ENCODE results near the gene TIMP2. TPM values are rescaled to one million over a fixed set of nuclear protein-coding genes. Genes with fewer than 3 reads are reported as not detected.
A peak's percentile ranks its signal among the peaks of the same experiment; 100 is the strongest.

Gene TIMP2
- total RNA-seq, 1 experiment from 2014 or later = 114 TPM

DNA sequence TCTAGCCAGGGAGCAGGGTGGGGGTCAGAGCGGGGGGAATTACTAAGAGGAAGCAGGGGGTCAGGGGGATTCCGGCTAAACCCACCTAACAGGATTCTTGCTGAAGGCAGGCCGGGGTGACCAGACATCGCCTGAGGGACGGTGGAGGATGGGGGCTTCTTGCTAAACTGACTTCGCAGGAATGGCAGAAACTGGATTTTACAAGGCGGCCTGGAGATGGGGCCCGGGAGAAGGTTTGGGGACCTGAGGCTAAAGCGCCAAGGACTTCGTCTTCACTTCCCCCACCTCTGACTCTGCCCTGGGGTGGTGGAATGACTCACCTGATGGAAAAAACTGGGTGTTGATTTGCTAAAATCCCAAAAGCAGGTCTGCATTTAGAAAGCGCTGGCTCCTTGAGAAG lies 31.1 kb upstream of the TIMP2 start:
- ChIA-PET POLR2A (ENCODE audit: unreplicated experiment) (no interaction called here), CTCF (no interaction called here)
- Histone ChIP-seq H3K4me1 (replicated peaks; ENCODE audit: insufficient read depth) (peaks cover 42% of the 10 kb centered on the region), H3K4me2 (peak overlapping the region; percentile 50; the same call in 1 of the 2 replicates), H3K9me3 (ENCODE audit: insufficient read depth, low read depth) (no peaks in the 10 kb centered on the region), H3K36me3 (ENCODE audit: low read depth) (no peaks in the 10 kb centered on the region), H3K27me3 (ENCODE audit: insufficient read depth, low read depth) (no peaks in the 10 kb centered on the region), H2AFZ (0 out of 2 replicates have a peak overlapping the region, but pooled peaks have one; percentile 41), H3K79me2 (ENCODE audit: low read depth) (no peaks in the 10 kb centered on the region), H3F3A (ENCODE audit: insufficient read depth, low read depth) (peaks cover 11% of the 10 kb centered on the region; the same call in 1 of the 2 replicates), H3K4me3 (no peak overlapping the region), H3K9me2 (ENCODE audit: insufficient read depth) (no peaks in the 10 kb centered on the region), H4K20me1 (ENCODE audit: insufficient read depth) (no peaks in the 10 kb centered on the region), H3K27ac (no peak overlapping the region)
- BruUV-seq (replicated peaks) = no TSS peak
- TF ChIP-seq EZH2 (IDR thresholded peaks at IDR 0.05; ENCODE audit: low read depth) = no peak
- TF ChIP-seq, protein P1, sequence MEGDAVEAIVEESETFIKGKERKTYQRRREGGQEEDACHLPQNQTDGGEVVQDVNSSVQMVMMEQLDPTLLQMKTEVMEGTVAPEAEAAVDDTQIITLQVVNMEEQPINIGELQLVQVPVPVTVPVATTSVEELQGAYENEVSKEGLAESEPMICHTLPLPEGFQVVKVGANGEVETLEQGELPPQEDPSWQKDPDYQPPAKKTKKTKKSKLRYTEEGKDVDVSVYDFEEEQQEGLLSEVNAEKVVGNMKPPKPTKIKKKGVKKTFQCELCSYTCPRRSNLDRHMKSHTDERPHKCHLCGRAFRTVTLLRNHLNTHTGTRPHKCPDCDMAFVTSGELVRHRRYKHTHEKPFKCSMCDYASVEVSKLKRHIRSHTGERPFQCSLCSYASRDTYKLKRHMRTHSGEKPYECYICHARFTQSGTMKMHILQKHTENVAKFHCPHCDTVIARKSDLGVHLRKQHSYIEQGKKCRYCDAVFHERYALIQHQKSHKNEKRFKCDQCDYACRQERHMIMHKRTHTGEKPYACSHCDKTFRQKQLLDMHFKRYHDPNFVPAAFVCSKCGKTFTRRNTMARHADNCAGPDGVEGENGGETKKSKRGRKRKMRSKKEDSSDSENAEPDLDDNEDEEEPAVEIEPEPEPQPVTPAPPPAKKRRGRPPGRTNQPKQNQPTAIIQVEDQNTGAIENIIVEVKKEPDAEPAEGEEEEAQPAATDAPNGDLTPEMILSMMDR (conservative IDR thresholded peaks at IDR 0.05) = no peak
- peak; percentile 60 to 61 for DNase-seq
- intact Hi-C loops (cut with micrococcal nuclease; ENCODE audit: unreplicated experiment) = loop anchor here (1.0 to 5.0 kb wide), 2 partner anchors 22 to 34 kb away; no protein-coding TSS in a partner anchor

DNA sequence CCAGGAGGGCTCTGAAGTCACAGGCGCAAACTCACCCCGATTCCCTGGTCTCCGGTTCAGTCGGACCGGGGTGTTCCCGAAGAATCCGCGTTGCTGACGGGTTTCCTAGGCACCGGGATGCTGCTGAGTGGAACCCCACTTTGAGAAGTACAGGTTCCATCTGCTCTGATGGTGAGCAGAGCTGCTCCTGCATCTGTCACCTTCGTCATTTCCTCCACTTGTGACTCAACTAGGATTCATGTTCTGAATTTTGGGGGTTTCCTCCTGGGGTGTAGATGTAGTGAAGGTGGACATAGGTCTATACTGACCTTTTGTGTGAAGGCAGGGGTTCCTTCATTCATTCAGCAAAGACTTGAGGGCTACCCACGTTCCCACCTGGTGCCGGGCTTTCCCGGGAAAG lies 29.5 kb upstream of the TIMP2 start:
- intact Hi-C loops (cut with micrococcal nuclease; ENCODE audit: unreplicated experiment) = loop anchor here (5.0 kb wide), 1 partner anchor 32 kb away; no protein-coding TSS in a partner anchor
- Histone ChIP-seq H3K9me3 (ENCODE audit: insufficient read depth, low read depth) (no peaks in the 10 kb centered on the region), H3K9me2 (ENCODE audit: insufficient read depth) (no peaks in the 10 kb centered on the region), H3K36me3 (ENCODE audit: low read depth) (no peaks in the 10 kb centered on the region), H3F3A (ENCODE audit: insufficient read depth, low read depth) (peaks cover 11% of the 10 kb centered on the region; the same call in 1 of the 2 replicates), H3K4me1 (replicated peaks; ENCODE audit: insufficient read depth) (peaks cover 36% of the 10 kb centered on the region), H4K20me1 (ENCODE audit: insufficient read depth) (no peaks in the 10 kb centered on the region), H2AFZ (no peak overlapping the region), H3K4me2 (no peak overlapping the region), H3K4me3 (no peak overlapping the region), H3K79me2 (ENCODE audit: low read depth) (no peaks in the 10 kb centered on the region), H3K27ac (no peak overlapping the region), H3K27me3 (ENCODE audit: insufficient read depth, low read depth) (no peaks in the 10 kb centered on the region)
- CTCF ChIA-PET = no interaction called here
- POLR2A ChIA-PET (ENCODE audit: unreplicated experiment) = no interaction called here
- no peak for DNase-seq
- TF ChIP-seq EZH2 (IDR thresholded peaks at IDR 0.05; ENCODE audit: low read depth) = no peak
- TF ChIP-seq, protein P1 (conservative IDR thresholded peaks at IDR 0.05) = no peak
- no TSS peak for BruUV-seq (replicated peaks)

DNA sequence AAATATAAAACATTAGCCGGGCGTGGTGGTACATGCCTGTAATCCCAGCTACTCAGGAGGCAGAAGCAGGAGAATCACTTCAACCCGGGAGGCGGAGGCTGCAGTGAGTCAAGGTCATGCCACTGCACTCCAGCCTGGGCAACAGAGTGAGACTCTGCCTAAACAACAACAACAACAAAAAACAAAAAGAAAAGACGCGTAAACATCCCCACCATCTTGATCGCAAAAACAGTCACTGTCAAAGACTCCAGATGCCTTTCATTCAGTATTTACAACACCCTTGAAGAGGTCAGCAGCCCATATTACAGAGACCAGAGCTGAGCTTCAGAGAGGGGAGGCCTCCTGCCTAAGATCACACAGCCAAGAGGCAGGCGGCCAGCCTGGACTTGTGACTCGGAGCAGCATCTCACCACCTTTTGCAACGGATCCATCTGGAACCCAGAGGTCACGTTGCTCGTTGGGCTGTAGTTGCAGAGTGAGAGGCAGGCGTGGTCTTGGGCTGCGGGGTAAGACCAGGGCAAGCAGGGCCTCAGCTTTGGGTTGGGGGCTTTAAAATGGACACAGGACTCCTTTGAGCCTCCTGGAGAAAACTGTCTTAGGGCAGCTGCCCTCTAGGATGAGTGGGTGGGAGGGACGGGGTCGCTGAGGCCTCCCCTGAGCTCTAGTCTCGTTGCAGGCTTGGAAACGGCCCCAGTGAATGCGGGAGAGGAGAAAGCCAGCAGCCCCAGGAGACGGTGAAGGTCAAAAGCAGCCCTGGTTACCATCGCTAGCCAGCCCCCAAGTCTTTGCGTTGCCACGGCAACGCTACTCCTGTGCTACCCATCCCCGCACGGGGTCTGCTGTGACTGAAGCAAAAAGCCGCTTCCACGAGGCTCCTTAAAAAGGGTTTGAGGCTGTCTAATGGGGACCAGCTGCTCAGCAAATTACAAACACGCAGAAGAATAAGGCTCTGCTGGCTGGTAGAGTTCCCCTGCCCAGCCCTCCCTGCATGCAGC lies 28.5 kb upstream of the TIMP2 start:
- Histone ChIP-seq H3K79me2 (ENCODE audit: low read depth) (no peaks in the 10 kb centered on the region), H3K4me1 (replicated peaks; ENCODE audit: insufficient read depth) (peaks cover 29% of the 10 kb centered on the region), H3K4me2 (no peak overlapping the region), H4K20me1 (ENCODE audit: insufficient read depth) (no peaks in the 10 kb centered on the region), H3K36me3 (ENCODE audit: low read depth) (no peaks in the 10 kb centered on the region), H2AFZ (no peak overlapping the region), H3K27ac (no peak overlapping the region), H3F3A (ENCODE audit: insufficient read depth, low read depth) (peaks cover 11% of the 10 kb centered on the region; the same call in 1 of the 2 replicates), H3K9me3 (ENCODE audit: insufficient read depth, low read depth) (no peaks in the 10 kb centered on the region), H3K4me3 (no peak overlapping the region), H3K9me2 (ENCODE audit: insufficient read depth) (no peaks in the 10 kb centered on the region), H3K27me3 (ENCODE audit: insufficient read depth, low read depth) (no peaks in the 10 kb centered on the region)
- ChIA-PET POLR2A (ENCODE audit: unreplicated experiment) (no interaction called here), CTCF (interaction anchor here (0.6 kb wide), 1 partner anchor 82 kb away, joined by 4 read pairs; no protein-coding TSS in a partner anchor)
- TF ChIP-seq, protein P1 (conservative IDR thresholded peaks at IDR 0.05) = no peak
- no peak for TF ChIP-seq EZH2 (IDR thresholded peaks at IDR 0.05; ENCODE audit: low read depth)
- intact Hi-C loops (cut with micrococcal nuclease; ENCODE audit: unreplicated experiment) = no loop called here
- no peak for DNase-seq
- BruUV-seq (replicated peaks) = no TSS peak
